RWPE2 (cell line): ENCODE results near the gene ASH1L.
"Not testable (repeated sequence)": the region's sequence is repeated elsewhere in the genome, so short reads cannot be mapped to it uniquely, and the experiment has no call there.

Source experiments
- ATAC-seq: fragments of 200-7000 bp; cut with Tn5 transposase; 3 replicates; pipeline ENCODE4 v1.9.1; 2021; ENCODE audit warnings: low read depth
- DNase-seq: peaks from one replicate; pipeline ENCODE4 v3.0.0-alpha.2; 2020; ENCODE audit warnings: low spot score
- H3K27ac ChIP-seq: fragments of 450-650 bp; 2 replicates; pipeline ENCODE4 v1.5.1; 2017; ENCODE audit warnings: mild to moderate bottlenecking; ENCODE audit not compliant: poor library complexity, severe bottlenecking
- H3K27me3 ChIP-seq: fragments of 250-450 bp; sonication (Bioruptor Pico); 2 replicates; pipeline ENCODE4 v1.5.1; 2021; ENCODE audit warnings: mild to moderate bottlenecking, moderate library complexity; ENCODE audit not compliant: insufficient read depth, poor library complexity, severe bottlenecking
- H3K36me3 ChIP-seq: fragments of 250-450 bp; sonication (Bioruptor Pico); 2 replicates; pipeline ENCODE4 v1.5.1; 2020; ENCODE audit warnings: low read depth, mild to moderate bottlenecking, moderate library complexity
- H3K4me1 ChIP-seq: fragments of 250-450 bp; sonication (Bioruptor Pico); 2 replicates; pipeline ENCODE4 v1.5.1; 2021; ENCODE audit warnings: mild to moderate bottlenecking, moderate library complexity; ENCODE audit not compliant: insufficient read depth, poor library complexity, severe bottlenecking
- H3K4me3 ChIP-seq: fragments of 250-450 bp; sonication (Bioruptor Pico); 2 replicates; pipeline ENCODE4 v1.5.1; 2021; ENCODE audit warnings: mild to moderate bottlenecking, moderate library complexity; ENCODE audit not compliant: severe bottlenecking
- H3K9me3 ChIP-seq: fragments of 250-450 bp; sonication (Bioruptor Pico); 2 replicates; pipeline ENCODE4 v1.5.1; 2021; ENCODE audit warnings: mild to moderate bottlenecking, moderate library complexity; ENCODE audit not compliant: severe bottlenecking
- TF ChIP-seq, protein P1 (sequence below): fragments of 450-650 bp; IDR thresholded peaks from one replicate; pipeline ENCODE4 v1.5.1; 2017; ENCODE audit warnings: mild to moderate bottlenecking, moderate library complexity; ENCODE audit not compliant: poor library complexity, severe bottlenecking

Gene ASH1L

DNA sequence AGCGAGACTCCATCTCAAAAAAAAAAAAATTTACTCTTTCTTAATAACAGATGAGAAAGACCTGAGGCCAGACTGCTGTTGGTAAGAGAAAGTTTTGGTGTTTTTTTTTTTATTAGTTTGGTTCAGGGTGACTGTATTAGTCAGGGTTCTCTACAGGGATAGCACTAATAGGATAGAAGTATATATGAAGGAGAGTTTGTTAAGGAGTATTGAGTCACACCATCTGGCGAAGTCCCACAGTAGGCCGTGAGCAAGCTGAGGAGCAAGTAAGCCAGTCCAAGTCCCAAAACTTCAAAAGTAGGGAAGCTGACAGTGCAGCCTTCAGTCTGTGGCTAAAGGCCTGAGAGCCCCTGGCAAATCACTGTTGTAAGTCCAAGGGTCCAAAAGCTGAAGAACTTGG, 26.7 kb upstream of the ASH1L start:
- H3K27ac ChIP-seq, DNase-seq, H3K27me3 ChIP-seq, H3K4me1 ChIP-seq, H3K4me3 ChIP-seq, ATAC-seq, H3K9me3 ChIP-seq, H3K36me3 ChIP-seq: not testable (repeated sequence)

DNA sequence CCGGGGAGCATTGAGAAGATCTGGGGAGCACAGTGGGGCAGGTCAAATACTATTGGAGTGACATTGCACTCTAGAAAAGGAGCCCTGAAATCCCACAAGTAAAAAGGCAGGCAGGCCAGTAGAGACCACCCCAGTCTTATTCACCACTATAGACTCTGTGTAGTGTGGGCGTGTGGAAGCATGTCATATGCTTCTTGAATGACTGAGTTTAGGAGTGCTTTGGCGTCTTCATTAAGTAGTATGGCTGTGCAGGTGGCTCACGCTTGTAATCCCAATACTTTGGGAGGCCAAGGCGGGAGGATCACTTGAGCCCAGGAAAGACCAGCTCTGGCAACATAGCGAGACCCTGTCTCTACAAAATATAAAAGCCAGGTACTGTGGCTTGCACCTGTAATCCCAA, 21.2 kb upstream of the ASH1L start:
- H3K36me3 ChIP-seq, H3K27ac ChIP-seq, H3K27me3 ChIP-seq, H3K9me3 ChIP-seq, H3K4me3 ChIP-seq, H3K4me1 ChIP-seq, DNase-seq: not testable (repeated sequence)
- peak; percentile 38; the same call in 1 of the 3 replicates for ATAC-seq

DNA sequence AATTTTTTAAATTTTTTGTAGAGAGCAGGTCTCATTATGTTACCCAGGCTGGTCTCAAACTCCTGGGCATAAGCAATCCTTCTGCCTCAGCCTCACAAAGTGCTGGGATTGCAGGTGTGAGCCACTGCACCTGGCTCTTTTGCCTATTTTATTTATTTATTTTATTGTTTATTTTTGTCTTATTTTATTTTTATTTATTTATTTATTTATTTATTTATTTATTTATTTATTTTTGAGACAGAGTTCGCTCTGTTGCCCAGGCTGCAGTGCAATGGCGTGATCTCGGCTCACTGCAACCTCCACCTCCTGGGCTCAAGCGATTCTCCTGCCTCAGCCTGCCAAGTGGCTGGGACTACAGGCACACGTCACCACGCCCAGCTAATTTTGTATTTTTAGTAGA, 13.0 kb upstream of the ASH1L start:
- ATAC-seq, H3K27ac ChIP-seq, H3K36me3 ChIP-seq, H3K9me3 ChIP-seq, DNase-seq, H3K4me1 ChIP-seq, H3K4me3 ChIP-seq, H3K27me3 ChIP-seq: not testable (repeated sequence)

DNA sequence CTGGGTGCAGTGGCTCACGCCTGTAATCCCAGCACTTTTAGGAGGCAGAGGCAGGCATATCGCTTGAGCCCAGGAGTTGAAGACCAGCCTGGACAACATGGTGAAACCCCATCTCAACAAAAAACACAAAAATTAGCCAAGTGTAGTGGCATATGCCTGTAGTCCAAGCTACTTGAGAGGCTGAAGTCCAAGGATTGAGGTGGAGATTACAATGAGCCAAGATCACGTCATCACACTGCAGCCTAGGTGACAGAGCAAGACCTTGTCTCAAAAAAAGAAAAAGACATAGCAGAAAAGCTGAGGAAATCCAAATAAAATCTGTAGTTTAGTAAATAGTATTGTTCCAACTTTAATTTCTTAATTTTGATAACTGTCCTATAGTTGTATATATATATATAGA, 11.5 kb upstream of the ASH1L start:
- TF ChIP-seq, protein P1, sequence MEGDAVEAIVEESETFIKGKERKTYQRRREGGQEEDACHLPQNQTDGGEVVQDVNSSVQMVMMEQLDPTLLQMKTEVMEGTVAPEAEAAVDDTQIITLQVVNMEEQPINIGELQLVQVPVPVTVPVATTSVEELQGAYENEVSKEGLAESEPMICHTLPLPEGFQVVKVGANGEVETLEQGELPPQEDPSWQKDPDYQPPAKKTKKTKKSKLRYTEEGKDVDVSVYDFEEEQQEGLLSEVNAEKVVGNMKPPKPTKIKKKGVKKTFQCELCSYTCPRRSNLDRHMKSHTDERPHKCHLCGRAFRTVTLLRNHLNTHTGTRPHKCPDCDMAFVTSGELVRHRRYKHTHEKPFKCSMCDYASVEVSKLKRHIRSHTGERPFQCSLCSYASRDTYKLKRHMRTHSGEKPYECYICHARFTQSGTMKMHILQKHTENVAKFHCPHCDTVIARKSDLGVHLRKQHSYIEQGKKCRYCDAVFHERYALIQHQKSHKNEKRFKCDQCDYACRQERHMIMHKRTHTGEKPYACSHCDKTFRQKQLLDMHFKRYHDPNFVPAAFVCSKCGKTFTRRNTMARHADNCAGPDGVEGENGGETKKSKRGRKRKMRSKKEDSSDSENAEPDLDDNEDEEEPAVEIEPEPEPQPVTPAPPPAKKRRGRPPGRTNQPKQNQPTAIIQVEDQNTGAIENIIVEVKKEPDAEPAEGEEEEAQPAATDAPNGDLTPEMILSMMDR: no peak
- H3K27me3 ChIP-seq: no peaks in the 10 kb centered on the region
- H3K9me3 ChIP-seq: no peaks in the 10 kb centered on the region
- no peak overlapping the region for H3K27ac ChIP-seq
- H3K36me3 ChIP-seq: peaks cover 15% of the 10 kb centered on the region
- H3K4me3 ChIP-seq: no peak overlapping the region
- DNase-seq (no peak), ATAC-seq (no peak)
- peaks cover 4% of the 10 kb centered on the region for H3K4me1 ChIP-seq

DNA sequence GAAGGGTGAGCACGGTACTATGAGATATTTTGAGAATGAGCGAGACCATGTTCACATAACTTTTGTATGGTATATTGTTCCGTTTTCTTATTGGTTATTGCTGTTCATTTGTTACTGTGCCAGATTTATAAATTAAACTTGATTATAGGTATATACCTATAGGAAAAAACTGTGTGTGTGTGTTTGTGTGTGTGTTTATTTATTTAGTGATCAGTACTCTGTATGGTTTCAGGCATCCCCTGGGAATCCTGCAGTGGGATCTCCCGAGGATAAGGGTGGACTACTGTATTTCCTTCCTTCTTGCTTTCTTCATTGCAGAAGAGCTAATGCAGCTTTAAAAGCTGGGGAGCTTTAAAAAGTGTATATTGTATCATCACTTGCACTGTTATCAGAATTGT, 8.0 kb upstream of the ASH1L start:
- TF ChIP-seq, protein P1: no peak

DNA sequence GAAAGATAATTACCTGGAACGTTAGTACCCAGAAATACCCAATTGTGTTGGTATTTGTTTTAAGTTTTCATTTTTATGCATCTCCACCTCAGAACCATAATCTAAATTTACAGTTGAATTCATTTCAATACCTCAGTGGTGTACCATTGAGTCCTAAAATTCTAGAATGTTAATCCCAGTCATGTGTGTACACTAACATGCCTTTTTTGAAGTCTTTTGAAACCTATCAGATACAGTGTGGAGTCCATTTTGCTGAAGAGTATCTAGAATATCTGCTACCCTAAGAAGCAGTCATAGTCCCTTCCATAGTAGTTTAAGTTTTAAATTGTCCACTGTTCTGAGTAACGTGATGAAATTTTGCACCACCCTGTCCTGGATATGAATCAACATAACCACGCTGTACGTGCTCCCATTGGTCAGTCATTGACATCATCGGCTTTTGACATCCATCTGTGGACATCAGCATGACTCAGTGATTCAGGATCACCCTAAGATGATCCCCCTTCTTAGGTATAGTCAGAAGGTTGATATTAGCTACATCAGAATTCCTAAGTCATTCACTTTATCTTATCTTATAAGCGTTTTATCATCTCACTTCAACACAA, 7.5 kb upstream of the ASH1L start:
- Histone ChIP-seq H3K9me3 (no peaks in the 10 kb centered on the region), H3K4me1 (peaks cover 4% of the 10 kb centered on the region), H3K4me3 (no peak overlapping the region), H3K27ac (no peak overlapping the region), H3K27me3 (no peaks in the 10 kb centered on the region), H3K36me3 (peaks cover 29% of the 10 kb centered on the region)
- TF ChIP-seq, protein P1: no peak
- DNase-seq: no peak
- ATAC-seq: 0 out of 3 replicates have a peak, but pooled peaks have one; percentile 35

More for the DNA sequence above, 8.0 kb upstream of the ASH1L start:
- Histone ChIP-seq H3K36me3 (peaks cover 26% of the 10 kb centered on the region), H3K27ac (no peak overlapping the region), H3K4me3 (no peak overlapping the region), H3K27me3 (no peaks in the 10 kb centered on the region), H3K4me1 (peaks cover 4% of the 10 kb centered on the region), H3K9me3 (no peaks in the 10 kb centered on the region)
- DNase-seq (no peak), ATAC-seq (no peak)

DNA sequence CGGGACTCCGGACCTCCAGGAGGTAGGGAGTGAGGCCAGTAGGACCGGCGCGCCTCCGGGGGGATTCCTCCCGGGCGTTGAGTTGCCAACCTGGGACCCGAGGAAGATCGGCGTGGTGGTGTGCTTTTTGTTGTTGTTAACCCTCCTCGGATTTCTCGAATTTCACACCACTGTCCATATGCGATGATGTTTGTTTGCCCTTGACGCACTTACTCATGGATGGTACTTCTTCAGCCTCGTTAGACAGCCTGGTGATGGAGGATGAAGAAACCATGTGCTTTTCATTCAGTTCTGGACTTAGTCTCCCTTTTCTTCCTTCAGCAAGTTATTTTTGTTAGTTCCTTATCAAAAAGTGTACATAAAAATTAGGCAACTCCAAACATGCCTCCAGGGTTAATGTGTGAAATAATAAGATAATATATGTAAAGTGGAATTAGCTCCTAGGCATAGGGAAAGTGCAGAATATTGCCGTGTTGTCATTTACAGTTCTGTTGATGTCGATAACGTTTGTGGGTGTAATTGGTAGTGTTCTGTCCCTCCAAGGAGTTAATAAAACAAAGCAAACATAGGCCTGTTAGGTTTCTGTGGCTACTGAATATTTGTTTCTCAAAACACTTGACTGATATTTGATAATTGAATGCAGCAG, 897 bp upstream of the ASH1L start:
- Histone ChIP-seq H3K27ac (peak overlapping the region; percentile 80), H3K36me3 (peaks cover 17% of the 10 kb centered on the region), H3K4me3 (peak overlapping the region; percentile 69)
- peak; percentile 6; the same call in 2 of the 3 replicates for ATAC-seq
- not testable (repeated sequence) for H3K9me3 ChIP-seq, DNase-seq, H3K4me1 ChIP-seq, H3K27me3 ChIP-seq

DNA sequence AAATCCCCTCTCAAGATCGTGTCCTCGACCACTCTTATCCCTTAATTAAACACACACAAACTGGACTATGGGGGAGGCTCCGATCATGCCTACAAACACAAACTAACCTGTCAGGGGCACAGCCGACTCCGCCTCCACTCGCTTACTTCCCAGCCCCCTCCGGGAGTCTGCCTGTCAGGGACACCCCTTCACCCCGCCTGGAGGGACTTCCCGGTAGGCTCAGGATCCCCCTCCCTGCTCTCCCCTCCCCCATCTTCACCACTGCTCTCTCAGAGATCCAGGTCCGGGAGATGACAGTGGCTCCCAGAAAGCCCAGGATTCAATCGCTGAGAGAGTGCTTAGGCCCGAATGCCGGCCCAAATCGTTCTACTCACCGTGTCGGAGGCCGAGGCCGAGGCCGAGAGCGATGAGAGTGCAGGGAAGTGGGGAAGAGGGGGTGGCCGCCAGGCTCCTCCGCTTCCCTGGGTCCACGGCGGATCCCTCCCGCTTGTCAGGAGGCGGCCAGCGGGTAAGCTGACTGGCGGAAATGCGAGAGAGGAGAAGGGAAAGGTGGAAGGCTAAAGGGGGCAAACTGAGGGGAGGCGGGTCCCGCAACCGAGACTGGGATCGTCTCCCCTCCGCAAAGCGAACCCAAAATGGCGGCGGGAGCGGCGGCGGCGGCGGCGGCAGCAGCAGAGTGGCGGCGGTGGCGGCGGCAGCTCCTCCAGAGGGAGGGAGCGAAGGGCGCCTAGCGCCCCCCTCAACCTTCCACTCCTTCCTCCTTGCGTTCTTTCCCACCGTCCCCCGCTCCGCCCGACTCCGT, 623 bp downstream of the ASH1L start:
- not testable (repeated sequence) for H3K27me3 ChIP-seq
- ATAC-seq (peak; percentile 31; the same call in 2 of the 3 replicates), DNase-seq (peak; percentile 62)

More for the DNA sequence above, 623 bp downstream of the ASH1L start:
- not testable (repeated sequence) for H3K9me3 ChIP-seq, H3K4me1 ChIP-seq
- peak overlapping the region; percentile 80 for H3K27ac ChIP-seq
- peak overlapping the region; percentile 69 for H3K4me3 ChIP-seq
- H3K36me3 ChIP-seq: peaks cover 15% of the 10 kb centered on the region
